Measurements from ENCODE around the gene ENTPD8. TPM values are rescaled to one million over a fixed set of nuclear protein-coding genes. Genes with fewer than 3 reads are reported as not detected.

ENTPD8 gene
- total RNA-seq, 1 donor from 2014 or later: not detected

DNA sequence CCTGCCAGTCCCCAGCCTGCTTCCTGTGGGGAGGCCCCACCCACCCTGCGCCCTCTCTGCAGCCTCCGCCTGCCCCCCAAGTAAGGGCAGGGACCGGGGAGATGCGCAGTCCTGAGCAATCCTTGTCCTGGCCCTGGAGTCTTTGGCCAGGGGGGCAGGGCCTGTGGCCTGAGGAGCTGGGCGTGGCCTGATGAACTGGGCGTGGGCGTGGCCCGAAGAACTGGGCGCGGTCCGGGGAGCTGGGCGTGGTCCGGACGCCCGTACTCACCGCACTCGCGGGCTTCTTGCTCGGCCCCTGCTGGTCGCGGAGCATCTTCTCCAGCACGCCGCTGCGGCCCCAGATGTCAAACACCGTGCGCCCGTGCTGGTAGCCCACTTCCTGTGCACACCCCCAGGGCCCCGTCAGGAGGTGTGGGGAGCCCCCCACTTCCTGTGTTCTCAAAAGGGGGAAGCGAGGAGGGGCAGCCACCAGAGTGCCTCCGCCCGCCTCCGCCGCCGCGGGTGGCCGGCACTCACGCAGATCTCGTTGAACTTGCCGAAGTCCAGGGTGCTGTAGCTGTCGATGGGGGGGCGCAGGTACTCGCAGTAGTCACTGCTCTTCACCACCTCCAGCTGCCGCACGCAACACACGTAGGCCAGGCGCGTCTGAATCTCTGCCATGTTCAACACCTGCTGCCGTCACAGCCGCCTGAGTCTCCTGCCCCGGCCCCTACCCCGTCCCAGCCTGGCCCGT, 20.7 kb upstream of the ENTPD8 start:
- H2AFZ ChIP-seq (replicated peaks): no peak overlapping the region

DNA sequence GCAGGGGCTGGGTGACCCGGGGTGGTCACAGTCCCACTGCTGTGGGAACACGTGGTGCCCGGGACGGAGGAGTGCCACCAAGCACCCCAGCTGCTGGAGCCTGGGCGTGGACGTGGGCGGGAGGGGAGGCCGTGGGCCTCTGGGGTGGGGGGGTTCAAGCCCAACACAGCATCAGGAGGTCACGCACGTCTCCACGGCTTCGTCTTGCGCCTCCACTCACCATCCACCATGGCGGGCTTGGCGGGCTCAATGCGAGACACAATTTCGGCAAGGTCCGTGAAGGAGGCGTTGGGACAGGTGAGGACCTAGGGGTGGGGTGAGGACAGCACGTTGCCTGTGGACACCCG, 20.1 kb upstream of the ENTPD8 start:
- Histone ChIP-seq H3K27ac (no peak overlapping the region), H3K27me3 (peaks cover 48% of the 10 kb centered on the region), H4K20me1 (ENCODE audit: low read depth) (peaks cover 23% of the 10 kb centered on the region), H3K36me3 (no peaks in the 10 kb centered on the region), H3K4me1 (peaks cover 11% of the 10 kb centered on the region), H3F3A (ENCODE audit: low read depth) (no peaks in the 10 kb centered on the region), H2AFZ (replicated peaks) (no peak overlapping the region), H3K4me3 (no peak overlapping the region), H3K9ac (no peak overlapping the region), H3K9me3 (ENCODE audit: low read depth) (no peaks in the 10 kb centered on the region), H3K4me2 (no peak overlapping the region), H3K79me2 (ENCODE audit: low read depth) (peaks cover 7% of the 10 kb centered on the region)
- H3K36me3 Mint-ChIP-seq: no peaks in the 10 kb centered on the region
- no peak for DNase-seq (ENCODE audit: low spot score)
- H3K27ac Mint-ChIP-seq: no peak overlapping the region
- no peak overlapping the region for H3K4me3 Mint-ChIP-seq
- H3K9me3 Mint-ChIP-seq: peaks cover 1% of the 10 kb centered on the region
- no peaks in the 10 kb centered on the region for H3K27me3 Mint-ChIP-seq (ENCODE audit: insufficient read depth, low read depth)
- TF ChIP-seq EZH2phosphoT487 (IDR thresholded peaks at IDR 0.05) (no peak), EZH2 (IDR thresholded peaks at IDR 0.05) (no peak)
- TF ChIP-seq, protein P1, sequence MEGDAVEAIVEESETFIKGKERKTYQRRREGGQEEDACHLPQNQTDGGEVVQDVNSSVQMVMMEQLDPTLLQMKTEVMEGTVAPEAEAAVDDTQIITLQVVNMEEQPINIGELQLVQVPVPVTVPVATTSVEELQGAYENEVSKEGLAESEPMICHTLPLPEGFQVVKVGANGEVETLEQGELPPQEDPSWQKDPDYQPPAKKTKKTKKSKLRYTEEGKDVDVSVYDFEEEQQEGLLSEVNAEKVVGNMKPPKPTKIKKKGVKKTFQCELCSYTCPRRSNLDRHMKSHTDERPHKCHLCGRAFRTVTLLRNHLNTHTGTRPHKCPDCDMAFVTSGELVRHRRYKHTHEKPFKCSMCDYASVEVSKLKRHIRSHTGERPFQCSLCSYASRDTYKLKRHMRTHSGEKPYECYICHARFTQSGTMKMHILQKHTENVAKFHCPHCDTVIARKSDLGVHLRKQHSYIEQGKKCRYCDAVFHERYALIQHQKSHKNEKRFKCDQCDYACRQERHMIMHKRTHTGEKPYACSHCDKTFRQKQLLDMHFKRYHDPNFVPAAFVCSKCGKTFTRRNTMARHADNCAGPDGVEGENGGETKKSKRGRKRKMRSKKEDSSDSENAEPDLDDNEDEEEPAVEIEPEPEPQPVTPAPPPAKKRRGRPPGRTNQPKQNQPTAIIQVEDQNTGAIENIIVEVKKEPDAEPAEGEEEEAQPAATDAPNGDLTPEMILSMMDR (IDR thresholded peaks at IDR 0.05): no peak
- peaks cover 9% of the 10 kb centered on the region for H3K4me1 Mint-ChIP-seq

More for the DNA sequence above, 20.7 kb upstream of the ENTPD8 start:
- DNase-seq (ENCODE audit: low spot score): peak; percentile 93
- no peaks in the 10 kb centered on the region for H3K36me3 Mint-ChIP-seq
- peaks cover 6% of the 10 kb centered on the region for H3K4me1 Mint-ChIP-seq
- Histone ChIP-seq H3K27ac (no peak overlapping the region), H3K9ac (no peak overlapping the region), H4K20me1 (ENCODE audit: low read depth) (peaks cover 18% of the 10 kb centered on the region), H3K4me1 (peaks cover 11% of the 10 kb centered on the region), H3K27me3 (peaks cover 48% of the 10 kb centered on the region), H3K4me3 (no peak overlapping the region), H3K9me3 (ENCODE audit: low read depth) (no peaks in the 10 kb centered on the region), H3K36me3 (no peaks in the 10 kb centered on the region), H3F3A (ENCODE audit: low read depth) (no peaks in the 10 kb centered on the region), H3K79me2 (ENCODE audit: low read depth) (peaks cover 7% of the 10 kb centered on the region), H3K4me2 (peak overlapping the region; percentile 52)
- no peak overlapping the region for H3K4me3 Mint-ChIP-seq
- H3K27ac Mint-ChIP-seq: no peak overlapping the region
- TF ChIP-seq, protein P1 (IDR thresholded peaks at IDR 0.05): peak; percentile 24
- TF ChIP-seq EZH2 (IDR thresholded peaks at IDR 0.05) (peak; percentile 57), EZH2phosphoT487 (IDR thresholded peaks at IDR 0.05) (peak; percentile 33)
- H3K27me3 Mint-ChIP-seq (ENCODE audit: insufficient read depth, low read depth): no peaks in the 10 kb centered on the region
- peaks cover 2% of the 10 kb centered on the region for H3K9me3 Mint-ChIP-seq

- Histone ChIP-seq H3K36me3 (no peaks in the 10 kb centered on the region), H3K79me2 (ENCODE audit: low read depth) (peaks cover 7% of the 10 kb centered on the region), H3K27ac (no peak overlapping the region), H3K9me3 (ENCODE audit: low read depth) (no peaks in the 10 kb centered on the region), H3K9ac (no peak overlapping the region), H2AFZ (replicated peaks) (no peak overlapping the region), H4K20me1 (ENCODE audit: low read depth) (peaks cover 29% of the 10 kb centered on the region), H3K4me3 (no peak overlapping the region), H3K4me1 (peaks cover 11% of the 10 kb centered on the region), H3F3A (ENCODE audit: low read depth) (no peaks in the 10 kb centered on the region), H3K27me3 (peaks cover 48% of the 10 kb centered on the region), H3K4me2 (no peak overlapping the region)
- H3K27me3 Mint-ChIP-seq (ENCODE audit: insufficient read depth, low read depth): peaks cover 2% of the 10 kb centered on the region
- H3K4me1 Mint-ChIP-seq: peaks cover 12% of the 10 kb centered on the region
- peaks cover 2% of the 10 kb centered on the region for H3K36me3 Mint-ChIP-seq
- no peaks in the 10 kb centered on the region for H3K9me3 Mint-ChIP-seq
- TF ChIP-seq EZH2 (IDR thresholded peaks at IDR 0.05) (no peak), EZH2phosphoT487 (IDR thresholded peaks at IDR 0.05) (no peak)
- TF ChIP-seq, protein P1 (IDR thresholded peaks at IDR 0.05): no peak
- no peak overlapping the region for H3K4me3 Mint-ChIP-seq
- no peak for DNase-seq (ENCODE audit: low spot score)
- H3K27ac Mint-ChIP-seq: no peak overlapping the region
Measured at GRCh38 chr9:137460363-137461315, 19.5 kb upstream of the ENTPD8 start.

All from neural progenitor cell (in vitro differentiated cells).